BLaER1 treated with 17β-estradiol and CSF1 and Interleukin-3, amounts not matched to agents 10 nM and 100 nM (cell line): ENCODE measurements around the gene SUPT7L.
A peak's percentile ranks its signal among the peaks of the same experiment; 100 is the strongest.
"Not testable (repeated sequence)": the region's sequence is repeated elsewhere in the genome, so short reads cannot be mapped to it uniquely, and the experiment has no call there.

Source experiments
- H3K27ac ChIP-seq, 11 experiments: shearing (Covaris generic); formaldehyde crosslinking; 2 replicates each; pipeline ENCODE4 v1.8.1; 2022
- H3K27me3 ChIP-seq, 11 experiments: shearing (Covaris generic); formaldehyde crosslinking; 2 replicates each; pipeline ENCODE4 v1.8.1; 2022
- H3K36me3 ChIP-seq, 11 experiments: shearing (Covaris generic); formaldehyde crosslinking; 2 replicates each; pipeline ENCODE4 v1.8.1; 2022
- H3K4me1 ChIP-seq, 10 experiments: shearing (Covaris generic); formaldehyde crosslinking; 2 replicates each; pipeline ENCODE4 v1.8.1; 2022
- H3K4me2 ChIP-seq, 11 experiments: shearing (Covaris generic); formaldehyde crosslinking; 2 replicates each; pipeline ENCODE4 v1.8.1; 2022
- H3K4me3 ChIP-seq, 10 experiments: shearing (Covaris generic); formaldehyde crosslinking; 2 replicates each; pipeline ENCODE4 v1.8.1; 2022
- H3K9ac ChIP-seq, 11 experiments: shearing (Covaris generic); formaldehyde crosslinking; 2 replicates each; pipeline ENCODE4 v1.8.1; 2022
- H3K9me3 ChIP-seq, 11 experiments: shearing (Covaris generic); formaldehyde crosslinking; replicated peaks in 1 of 11; 2 replicates each; pipeline ENCODE4 v1.8.1; 2022
- H4K20me1 ChIP-seq, 11 experiments: shearing (Covaris generic); formaldehyde crosslinking; 2 replicates each; pipeline ENCODE4 v1.8.1; 2022
- Cebpa-rat ChIP-seq, 11 experiments: shearing (Covaris generic); IDR thresholded peaks; 2 replicates each; pipeline ENCODE4 v1.8.1; 2022

Gene SUPT7L

DNA sequence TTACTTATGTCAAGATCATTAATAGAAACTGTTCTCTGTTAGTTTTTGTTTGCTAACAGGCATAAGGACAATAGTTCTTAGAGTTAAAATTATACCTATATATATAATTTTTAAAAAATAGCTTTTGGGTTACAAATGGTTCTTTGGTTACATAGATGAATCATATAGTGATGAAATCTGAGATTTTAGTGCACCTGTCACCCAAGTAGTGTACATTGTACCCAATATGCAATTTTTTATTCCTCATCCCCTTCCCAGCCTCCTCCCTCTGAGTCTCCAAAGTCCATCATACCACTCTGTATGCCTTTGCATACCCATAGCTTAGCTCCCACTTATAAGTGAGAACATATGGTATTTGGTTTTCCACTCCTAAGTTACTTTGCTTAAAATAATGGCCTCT, 26.6 kb upstream of the SUPT7L start:
- Histone ChIP-seq H3K27me3 (no peaks in the 10 kb centered on the region), H3K4me1 (peaks cover 0 to 8% (median 1%) of the 10 kb centered on the region in 10 experiments; a peak in 6 of 20 replicates), H3K4me2 (no peak overlapping the region), H4K20me1 (no peaks in the 10 kb centered on the region), H3K36me3 (peaks cover 58 to 100% (median 81%) of the 10 kb centered on the region in 11 experiments), H3K27ac (no peak overlapping the region), H3K9me3 (no peaks in the 10 kb centered on the region), H3K9ac (no peak overlapping the region), H3K4me3 (no peak overlapping the region)
- no peak for TF ChIP-seq Cebpa-rat (IDR thresholded peaks at IDR 0.05)

DNA sequence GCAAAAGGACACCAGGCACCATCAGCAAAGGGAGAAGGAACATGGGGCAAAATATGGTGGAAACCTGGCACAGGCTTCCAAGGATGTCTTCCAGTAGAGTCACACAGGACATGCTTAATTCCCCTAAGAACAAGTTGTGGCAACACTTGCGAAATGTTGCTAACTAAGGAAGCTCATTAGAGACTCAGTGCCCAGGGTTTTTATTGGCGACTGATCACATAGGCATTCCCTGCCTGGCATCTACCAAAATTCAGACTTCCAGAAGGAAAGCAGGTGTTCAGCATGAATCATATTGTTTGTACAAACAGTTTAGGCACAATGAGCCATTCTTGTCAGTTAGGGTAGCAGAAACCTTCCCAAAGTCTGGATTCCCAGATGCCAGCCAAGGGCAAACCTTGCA, 26.0 kb upstream of the SUPT7L start:
- Histone ChIP-seq H3K4me3 (no peak overlapping the region), H4K20me1 (no peaks in the 10 kb centered on the region), H3K9ac (no peak overlapping the region), H3K9me3 (no peaks in the 10 kb centered on the region), H3K4me1 (peaks cover 0 to 11% (median 2%) of the 10 kb centered on the region in 10 experiments; a peak in 6 of 20 replicates), H3K36me3 (peaks cover 61 to 100% (median 79%) of the 10 kb centered on the region in 11 experiments), H3K27me3 (no peaks in the 10 kb centered on the region), H3K4me2 (no peak overlapping the region), H3K27ac (no peak overlapping the region)
- 0 out of 22 replicates have a peak, but pooled peaks of 1 of the 11 experiments have one; percentile 17 for TF ChIP-seq Cebpa-rat (IDR thresholded peaks at IDR 0.05)

GRCh38 chr2:27687232-27687631, 23.8 kb upstream of the SUPT7L start:
- Histone ChIP-seq H3K9ac (no peak overlapping the region), H3K27me3 (no peaks in the 10 kb centered on the region), H3K36me3 (peaks cover 64 to 95% (median 81%) of the 10 kb centered on the region in 11 experiments), H3K4me3 (no peak overlapping the region), H3K4me2 (no peak overlapping the region), H3K27ac (no peak overlapping the region), H3K9me3 (no peaks in the 10 kb centered on the region), H4K20me1 (no peaks in the 10 kb centered on the region), H3K4me1 (peaks cover 0 to 23% (median 2%) of the 10 kb centered on the region in 10 experiments; a peak in 7 of 20 replicates)
- no peak for TF ChIP-seq Cebpa-rat (IDR thresholded peaks at IDR 0.05)

GRCh38 chr2:27685577-27685976, 22.2 kb upstream of the SUPT7L start:
- Histone ChIP-seq H3K9ac (no peak overlapping the region; a peak in 1 of 22 replicates), H3K4me2 (peak overlapping the region in 1 of 11 experiments; percentile 35; a peak in 1 of 22 replicates), H3K4me1 (peaks cover 0 to 32% (median 2%) of the 10 kb centered on the region in 10 experiments; a peak in 7 of 20 replicates), H3K27me3 (no peaks in the 10 kb centered on the region), H4K20me1 (peaks cover 0 to 4% (median 0%) of the 10 kb centered on the region in 11 experiments; a peak in 1 of 22 replicates), H3K36me3 (peaks cover 72 to 95% (median 83%) of the 10 kb centered on the region in 11 experiments), H3K27ac (no peak overlapping the region), H3K4me3 (no peak overlapping the region), H3K9me3 (no peaks in the 10 kb centered on the region)
- no peak for TF ChIP-seq Cebpa-rat (IDR thresholded peaks at IDR 0.05)

DNA sequence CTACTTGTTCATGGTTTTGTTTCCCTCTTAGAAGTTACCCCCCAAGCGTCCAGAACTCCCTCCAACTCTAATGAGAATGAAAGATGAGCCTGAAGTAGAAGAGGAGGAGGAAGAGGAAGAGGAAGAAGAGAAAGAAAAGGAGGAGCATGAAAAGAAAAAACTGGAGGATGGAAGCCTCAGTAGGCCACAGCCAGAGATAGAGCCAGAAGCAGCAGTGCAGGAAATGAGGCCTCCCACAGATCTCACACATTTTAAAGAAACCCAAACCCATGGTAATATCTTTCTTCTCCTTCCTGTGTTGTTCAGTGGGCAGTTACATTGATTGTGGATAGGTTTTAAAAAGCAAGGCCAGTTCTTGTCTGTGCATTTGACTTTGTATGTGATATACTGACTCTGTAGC, 21.6 kb upstream of the SUPT7L start:
- Histone ChIP-seq H3K36me3 (peaks cover 74 to 96% (median 85%) of the 10 kb centered on the region in 11 experiments), H3K9ac (peak overlapping the region in 1 of 11 experiments; percentile 18; a peak in 1 of 22 replicates), H3K4me2 (peak overlapping the region in 2 of 11 experiments; percentile 3 to 35; a peak in 1 of 22 replicates), H3K4me1 (peaks cover 0 to 32% (median 2%) of the 10 kb centered on the region in 10 experiments; a peak in 7 of 20 replicates)
- not testable (repeated sequence) for H3K27me3 ChIP-seq, H3K9me3 ChIP-seq, H3K4me3 ChIP-seq, H3K27ac ChIP-seq, H4K20me1 ChIP-seq

DNA sequence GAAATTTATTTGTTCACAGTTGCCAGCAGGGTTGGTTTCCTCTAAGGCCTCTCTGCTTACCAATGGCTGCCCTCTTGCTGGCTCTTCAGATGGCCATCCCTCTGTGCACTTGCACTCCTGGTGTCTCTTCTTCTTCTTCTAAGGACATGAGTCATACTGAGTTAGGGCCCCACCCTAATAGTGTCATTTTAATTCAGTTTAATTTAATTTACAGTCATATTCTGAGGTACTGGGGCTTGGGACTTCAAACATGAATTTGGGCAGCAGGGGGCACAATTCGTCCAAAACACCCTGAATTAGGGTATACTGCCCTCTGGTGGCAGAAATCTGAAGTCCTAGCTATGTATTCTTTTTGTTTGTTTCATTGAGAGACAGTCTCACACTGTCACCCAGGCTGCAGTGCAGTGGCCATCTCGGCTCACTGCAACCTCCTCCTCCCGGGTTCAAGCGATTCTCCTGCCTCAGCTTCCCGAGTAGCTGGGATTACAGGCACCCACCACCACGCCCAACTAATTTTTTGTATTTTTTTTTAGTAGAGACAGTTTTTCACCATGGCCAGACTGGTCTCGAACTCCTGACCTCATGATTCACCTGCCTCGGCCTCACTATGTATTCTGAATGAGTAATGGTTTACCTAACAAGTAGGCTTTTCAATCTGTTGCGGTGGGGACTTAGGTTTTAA, 20.1 kb upstream of the SUPT7L start:
- Histone ChIP-seq H3K9me3 (no peaks in the 10 kb centered on the region), H4K20me1 (peaks cover 0 to 4% (median 0%) of the 10 kb centered on the region in 11 experiments; a peak in 1 of 22 replicates), H3K27me3 (no peaks in the 10 kb centered on the region), H3K36me3 (peaks cover 77 to 96% (median 88%) of the 10 kb centered on the region in 11 experiments), H3K4me3 (no peak overlapping the region), H3K4me2 (peak overlapping the region in 1 of 11 experiments; percentile 6; a peak in 3 of 22 replicates), H3K9ac (no peak overlapping the region), H3K4me1 (peaks cover 0 to 32% (median 2%) of the 10 kb centered on the region in 10 experiments; a peak in 7 of 20 replicates), H3K27ac (peak overlapping the region in 1 of 11 experiments; percentile 16; a peak in 2 of 22 replicates)
- TF ChIP-seq Cebpa-rat (IDR thresholded peaks at IDR 0.05), result no peak

DNA sequence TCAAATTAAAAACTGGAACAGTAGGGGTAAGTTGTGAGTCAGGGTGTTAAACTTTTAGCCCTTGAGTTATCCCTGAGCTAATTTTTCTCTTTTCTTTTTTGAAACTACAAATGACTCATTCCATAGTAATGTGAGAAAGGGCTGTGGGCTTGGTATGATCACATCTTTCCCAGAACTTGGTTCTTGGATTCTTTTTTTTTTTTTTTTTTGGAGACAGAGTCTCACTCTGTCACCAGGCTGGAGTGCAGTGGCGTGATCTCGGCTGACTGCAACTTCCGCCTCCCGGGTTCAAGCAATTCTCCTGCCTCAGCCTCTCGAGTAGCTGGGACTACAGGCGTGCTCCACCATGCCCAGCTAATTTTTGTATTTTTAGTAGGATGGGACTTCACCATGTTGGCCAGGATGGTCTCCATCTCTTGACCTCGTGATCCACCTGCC, 18.9 kb upstream of the SUPT7L start:
- H3K27me3 ChIP-seq, H3K4me3 ChIP-seq, H3K27ac ChIP-seq, H4K20me1 ChIP-seq, H3K9me3 ChIP-seq: not testable (repeated sequence)
- Histone ChIP-seq H3K4me2 (peak overlapping the region in 2 of 11 experiments; percentile 36 to 46; a peak in 3 of 22 replicates), H3K4me1 (peaks cover 0 to 32% (median 2%) of the 10 kb centered on the region in 10 experiments; a peak in 7 of 20 replicates), H3K9ac (0 out of 22 replicates have a peak overlapping the region, but pooled peaks of 1 of the 11 experiments have one; percentile 43), H3K36me3 (peaks cover 77 to 97% (median 88%) of the 10 kb centered on the region in 11 experiments)

DNA sequence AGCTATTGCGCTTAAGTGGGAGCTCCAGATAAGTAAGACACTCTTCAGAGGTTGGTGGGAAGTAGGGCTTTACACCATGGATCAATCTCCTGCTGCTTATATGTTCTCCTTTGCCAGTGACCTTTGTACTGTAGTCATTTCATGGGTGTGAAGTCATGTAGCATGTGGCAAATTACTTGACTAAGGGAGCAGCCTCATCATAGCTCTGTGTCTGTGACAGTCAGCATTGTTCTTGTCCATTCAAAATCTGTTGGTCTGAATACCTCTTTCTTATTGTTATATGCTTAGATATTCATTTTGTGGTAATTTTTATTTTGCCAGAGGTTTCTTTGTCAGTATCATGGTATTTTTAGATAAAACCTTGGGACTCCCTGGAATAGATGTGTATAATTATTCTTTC, 18.4 kb upstream of the SUPT7L start:
- H3K27ac ChIP-seq, result no peak overlapping the region
- peaks cover 0 to 32% (median 2%) of the 10 kb centered on the region in 10 experiments; a peak in 7 of 20 replicates for H3K4me1 ChIP-seq
- no peaks in the 10 kb centered on the region for H3K27me3 ChIP-seq
- peaks cover 77 to 97% (median 88%) of the 10 kb centered on the region in 11 experiments for H3K36me3 ChIP-seq
- peaks cover 0 to 4% (median 0%) of the 10 kb centered on the region in 11 experiments; a peak in 1 of 22 replicates for H4K20me1 ChIP-seq
- H3K9ac ChIP-seq, result peak overlapping the region in 2 of 11 experiments; percentile 43; a peak in 1 of 22 replicates
- peak overlapping the region in 1 of 11 experiments; percentile 9; a peak in 1 of 22 replicates for H3K4me2 ChIP-seq
- TF ChIP-seq Cebpa-rat (IDR thresholded peaks at IDR 0.05), result no peak
- H3K4me3 ChIP-seq, result no peak overlapping the region
- no peaks in the 10 kb centered on the region for H3K9me3 ChIP-seq

- 0 out of 22 replicates have a peak overlapping the region, but pooled peaks of 1 of the 11 experiments have one; percentile 43 for H3K9ac ChIP-seq
Observed at GRCh38 chr2:27680571-27680970, 17.2 kb upstream of the SUPT7L start.

More at GRCh38 chr2:27680571-27680970, 17.2 kb upstream of the SUPT7L start:
- no peak for TF ChIP-seq Cebpa-rat (IDR thresholded peaks at IDR 0.05)
- no peak overlapping the region for H3K27ac ChIP-seq
- peaks cover 78 to 97% (median 88%) of the 10 kb centered on the region in 11 experiments for H3K36me3 ChIP-seq
- H3K9me3 ChIP-seq, result no peaks in the 10 kb centered on the region
- no peak overlapping the region for H3K4me2 ChIP-seq
- no peaks in the 10 kb centered on the region for H3K27me3 ChIP-seq
- peaks cover 0 to 32% (median 2%) of the 10 kb centered on the region in 10 experiments; a peak in 7 of 20 replicates for H3K4me1 ChIP-seq
- H4K20me1 ChIP-seq, result peaks cover 0 to 4% (median 0%) of the 10 kb centered on the region in 11 experiments; a peak in 1 of 22 replicates
- no peak overlapping the region for H3K4me3 ChIP-seq
